Heart left ventricle (tissue), 13 donors: ENCODE data around the gene DLGAP1.

Source experiments
- CTCF ChIP-seq, 12 donors: fragments of 200-600 bp; sonication (generic) in 4 of 12; IDR thresholded peaks; one replicate each; pipeline versions ENCODE4 v1.5.0 to v1.8.0; 2018 to 2022; ENCODE audit warnings: antibody characterized with exemption in 12 of 12, mild to moderate bottlenecking in 5 of 12
- POLR2A ChIP-seq, 2 donors: fragments of 450-650 bp; IDR thresholded peaks; one replicate each; pipeline ENCODE4 v1.6.1; 2017; ENCODE audit warnings: antibody characterized with exemption in 2 of 2, mild to moderate bottlenecking in 2 of 2, moderate library complexity in 2 of 2
- donor health status: ischemic (EF 13 %, LVEDD 7.1; RV severe dilation, severe dysfunction).
- donor health status: DM: no; HTN: yes; CAD: no.
- donor health status: DM: no; HTN: no; CAD: no.
- donor health status: ischemic (EF 25% LVEDD 6.9; RV normal size, moderate dysfunction).
- donor health status: ischemic (EF 25% LVEDD 5.7; RV mildly dilated, moderate dysfunction).
- donor health status: ischemic (EF 35%, LVEDD 5.7; RV mildly dilated, moderate dysfunction).
- donor health status: nonischemic (EF 11% LVEDD 7.7; RV severe dilation, severe dysfunction).
- donor health status: DM: yes; HTN: yes; CAD: no.
- donor health status: PGD.
- donor health status: ischemic (EF 29% LVEDD 5.4; RV normal size, mild dysfunction).
- donor health status: nonischemic (EF 23%, LVEDD 6.1; RV moderate dilation, normal function).

- TF ChIP-seq CTCF (IDR thresholded peaks at IDR 0.05) (no peak), POLR2A (IDR thresholded peaks at IDR 0.05) (no peak)
These were observed 155.7 kb downstream of the DLGAP1 start for GRCh38 chr18:4299395-4299794.
